Fibroblast of lung (primary cell): ENCODE data around the gene THAP7.

ENCODE experiments used
- EZH2 ChIP-seq: IDR thresholded peaks from 2 replicates; pipeline ENCODE4 v1.5.1; 2012; ENCODE audit warnings: low read length, control low read depth, mild to moderate bottlenecking; ENCODE audit errors: missing control alignments
- TF ChIP-seq, protein P1 (sequence below), 2 donors: IDR thresholded peaks in 1 of 2; conservative IDR thresholded peaks in 1 of 2; 1 replicate in 1 of 2; 2 replicates in 1 of 2; pipeline ENCODE4 v1.5.1; 2011 to 2012; ENCODE audit warnings: low read length in 2 of 2, control low read depth in 1 of 2, inconsistent platforms in 1 of 2, low read depth in 1 of 2, mild to moderate bottlenecking in 1 of 2

DNA sequence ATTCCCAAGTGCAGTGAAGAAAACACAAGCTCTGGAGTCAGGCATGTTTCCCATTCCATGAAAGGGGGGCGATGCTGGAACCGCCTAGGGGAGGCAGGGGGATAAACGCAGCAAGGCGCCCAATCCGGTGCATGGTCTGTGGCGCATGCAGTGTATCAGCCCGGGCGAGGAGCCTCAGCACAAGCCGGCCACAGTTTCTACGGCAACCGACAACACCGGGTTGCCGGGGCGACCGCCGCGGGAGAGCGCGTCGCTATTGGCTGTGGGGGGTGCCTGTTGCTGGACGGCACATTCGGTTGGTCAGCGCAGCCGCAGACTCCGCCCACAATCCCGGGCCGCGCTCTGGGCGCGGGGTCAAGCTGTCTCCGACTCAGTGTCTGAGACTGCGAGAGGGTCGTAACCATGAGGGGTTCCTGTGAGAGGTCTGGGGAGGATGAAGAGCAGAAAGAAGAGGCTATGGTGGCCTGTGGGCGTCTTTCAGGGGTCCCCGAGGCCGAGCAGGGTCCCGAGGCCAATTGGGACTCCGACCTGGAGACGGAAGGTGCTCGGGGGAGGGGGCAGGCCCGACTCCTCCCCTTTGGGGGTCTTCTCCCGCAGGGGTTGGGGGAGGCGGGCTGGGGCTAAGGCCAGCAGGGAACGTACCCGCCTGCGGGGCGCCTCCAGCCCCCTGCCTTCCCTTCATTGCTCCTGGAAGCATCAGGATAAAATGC lies 43.8 kb upstream of the THAP7 start, which contains the start of gene LRRC74B:
- TF ChIP-seq, protein P1, sequence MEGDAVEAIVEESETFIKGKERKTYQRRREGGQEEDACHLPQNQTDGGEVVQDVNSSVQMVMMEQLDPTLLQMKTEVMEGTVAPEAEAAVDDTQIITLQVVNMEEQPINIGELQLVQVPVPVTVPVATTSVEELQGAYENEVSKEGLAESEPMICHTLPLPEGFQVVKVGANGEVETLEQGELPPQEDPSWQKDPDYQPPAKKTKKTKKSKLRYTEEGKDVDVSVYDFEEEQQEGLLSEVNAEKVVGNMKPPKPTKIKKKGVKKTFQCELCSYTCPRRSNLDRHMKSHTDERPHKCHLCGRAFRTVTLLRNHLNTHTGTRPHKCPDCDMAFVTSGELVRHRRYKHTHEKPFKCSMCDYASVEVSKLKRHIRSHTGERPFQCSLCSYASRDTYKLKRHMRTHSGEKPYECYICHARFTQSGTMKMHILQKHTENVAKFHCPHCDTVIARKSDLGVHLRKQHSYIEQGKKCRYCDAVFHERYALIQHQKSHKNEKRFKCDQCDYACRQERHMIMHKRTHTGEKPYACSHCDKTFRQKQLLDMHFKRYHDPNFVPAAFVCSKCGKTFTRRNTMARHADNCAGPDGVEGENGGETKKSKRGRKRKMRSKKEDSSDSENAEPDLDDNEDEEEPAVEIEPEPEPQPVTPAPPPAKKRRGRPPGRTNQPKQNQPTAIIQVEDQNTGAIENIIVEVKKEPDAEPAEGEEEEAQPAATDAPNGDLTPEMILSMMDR (conservative IDR thresholded peaks at IDR 0.05 in 1 of 2, IDR thresholded peaks at IDR 0.05 in 1 of 2; ENCODE audit: low read depth in 1 of 2, low read length in 2 of 2) = no peak
- no peak for TF ChIP-seq EZH2
